PFSK-1 (cell line): ENCODE data around the gene PDX1.

Source experiments
- POLR2AphosphoS5 ChIP-seq: IDR thresholded peaks from 2 replicates; pipeline ENCODE4 v1.6.1; 2012; ENCODE audit warnings: low read depth, mild to moderate bottlenecking, control low read depth, low read length, moderate library complexity
- SIN3A ChIP-seq: IDR thresholded peaks from 2 replicates; pipeline ENCODE4 v1.6.1; 2012; ENCODE audit warnings: mild to moderate bottlenecking, low read length, moderate library complexity, borderline replicate concordance; ENCODE audit not compliant: insufficient read depth
- TAF1 ChIP-seq: IDR thresholded peaks from 2 replicates; pipeline ENCODE4 v1.6.1; 2012; ENCODE audit warnings: low read length, control low read depth, borderline replicate concordance; ENCODE audit not compliant: insufficient read depth
- TF ChIP-seq, protein P1 (sequence below), 2 experiments: IDR thresholded peaks; 2 replicates each; pipeline versions ENCODE4 v1.6.1 to v1.8.0; 2011 to 2012; ENCODE audit warnings: low read depth in 2 of 2, low read length in 2 of 2, control low read depth in 1 of 2, inconsistent platforms in 1 of 2, mild to moderate bottlenecking in 1 of 2, moderate library complexity in 1 of 2; ENCODE audit not compliant: insufficient read depth in 1 of 2

DNA sequence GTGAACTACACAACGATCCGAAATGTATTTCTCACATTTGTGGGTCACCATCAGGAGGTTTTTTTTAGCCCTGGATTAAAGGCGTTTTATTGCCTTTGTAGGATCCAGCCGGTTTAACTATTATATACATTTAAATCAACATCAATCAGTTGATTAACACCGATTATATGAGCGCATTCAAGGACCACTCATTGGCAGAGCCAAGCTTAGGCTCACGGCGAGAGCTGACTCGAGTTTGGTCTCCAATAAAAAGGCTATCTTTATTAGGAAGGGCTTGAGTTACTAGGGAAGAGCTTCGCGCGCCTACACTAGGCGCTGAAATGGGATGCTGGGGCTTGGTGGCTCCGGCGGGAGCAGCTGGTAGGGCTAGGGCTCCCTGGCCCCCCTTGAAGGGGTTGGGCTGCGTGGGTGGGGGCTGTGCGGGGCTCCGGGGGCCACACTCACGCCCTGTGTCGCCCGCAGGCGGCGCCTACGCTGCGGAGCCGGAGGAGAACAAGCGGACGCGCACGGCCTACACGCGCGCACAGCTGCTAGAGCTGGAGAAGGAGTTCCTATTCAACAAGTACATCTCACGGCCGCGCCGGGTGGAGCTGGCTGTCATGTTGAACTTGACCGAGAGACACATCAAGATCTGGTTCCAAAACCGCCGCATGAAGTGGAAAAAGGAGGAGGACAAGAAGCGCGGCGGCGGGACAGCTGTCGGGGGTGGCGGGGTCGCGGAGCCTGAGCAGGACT lies 4.2 kb downstream of the PDX1 start:
- TF ChIP-seq TAF1 (no peak), POLR2AphosphoS5 (no peak), SIN3A (no peak)
- TF ChIP-seq, protein P1, sequence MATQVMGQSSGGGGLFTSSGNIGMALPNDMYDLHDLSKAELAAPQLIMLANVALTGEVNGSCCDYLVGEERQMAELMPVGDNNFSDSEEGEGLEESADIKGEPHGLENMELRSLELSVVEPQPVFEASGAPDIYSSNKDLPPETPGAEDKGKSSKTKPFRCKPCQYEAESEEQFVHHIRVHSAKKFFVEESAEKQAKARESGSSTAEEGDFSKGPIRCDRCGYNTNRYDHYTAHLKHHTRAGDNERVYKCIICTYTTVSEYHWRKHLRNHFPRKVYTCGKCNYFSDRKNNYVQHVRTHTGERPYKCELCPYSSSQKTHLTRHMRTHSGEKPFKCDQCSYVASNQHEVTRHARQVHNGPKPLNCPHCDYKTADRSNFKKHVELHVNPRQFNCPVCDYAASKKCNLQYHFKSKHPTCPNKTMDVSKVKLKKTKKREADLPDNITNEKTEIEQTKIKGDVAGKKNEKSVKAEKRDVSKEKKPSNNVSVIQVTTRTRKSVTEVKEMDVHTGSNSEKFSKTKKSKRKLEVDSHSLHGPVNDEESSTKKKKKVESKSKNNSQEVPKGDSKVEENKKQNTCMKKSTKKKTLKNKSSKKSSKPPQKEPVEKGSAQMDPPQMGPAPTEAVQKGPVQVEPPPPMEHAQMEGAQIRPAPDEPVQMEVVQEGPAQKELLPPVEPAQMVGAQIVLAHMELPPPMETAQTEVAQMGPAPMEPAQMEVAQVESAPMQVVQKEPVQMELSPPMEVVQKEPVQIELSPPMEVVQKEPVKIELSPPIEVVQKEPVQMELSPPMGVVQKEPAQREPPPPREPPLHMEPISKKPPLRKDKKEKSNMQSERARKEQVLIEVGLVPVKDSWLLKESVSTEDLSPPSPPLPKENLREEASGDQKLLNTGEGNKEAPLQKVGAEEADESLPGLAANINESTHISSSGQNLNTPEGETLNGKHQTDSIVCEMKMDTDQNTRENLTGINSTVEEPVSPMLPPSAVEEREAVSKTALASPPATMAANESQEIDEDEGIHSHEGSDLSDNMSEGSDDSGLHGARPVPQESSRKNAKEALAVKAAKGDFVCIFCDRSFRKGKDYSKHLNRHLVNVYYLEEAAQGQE (IDR thresholded peaks at IDR 0.05; ENCODE audit: insufficient read depth in 1 of 2, low read depth in 2 of 2, low read length in 2 of 2), result no peak
